B cell (primary cell): ENCODE results near the gene WBP1L. TPM values are rescaled to one million over a fixed set of nuclear protein-coding genes. Genes with fewer than 3 reads are reported as not detected.

Experiments
- ATAC-seq: fragments of 200-7000 bp; cut with Tn5 transposase; one replicate; pipeline ENCODE4 v1.10.0; 2021; ENCODE audit warnings: low read depth, mild to moderate bottlenecking, moderate number of reproducible peaks, moderate library complexity
- CTCF ChIA-PET: fragments of 350-600 bp; sonication (Branson Sonifier 250); formaldehyde crosslinking; loops from one replicate; lab custom pipeline; 2021; ENCODE audit warnings: antibody characterized with exemption, inconsistent platforms; lab: Charles Lee
- POLR2A ChIA-PET: fragments of 350-600 bp; sonication (Branson Sonifier 250); formaldehyde crosslinking; loops from one replicate; lab custom pipeline; 2021; ENCODE audit warnings: antibody characterized with exemption; lab: Charles Lee
- DNase-seq: peaks from one replicate; pipeline ENCODE4 v3.0.0; 2013
- H2AFZ ChIP-seq: 2 replicates; pipeline ENCODE4 v1.6.1; 2012; ENCODE audit warnings: mild to moderate bottlenecking, low read depth, low read length; ENCODE audit not compliant: insufficient read depth, poor library complexity, severe bottlenecking
- H3K27ac ChIP-seq, 2 donors: 1 replicate in 1 of 2; 2 replicates in 1 of 2; pipeline ENCODE4 v1.5.1; 2012 to 2013; ENCODE audit warnings: low read length in 2 of 2, mild to moderate bottlenecking in 2 of 2, moderate library complexity in 1 of 2
- H3K27me3 ChIP-seq, 4 experiments: fragments of 200-600 bp in 1 of 4; sonication (generic) in 1 of 4; replicated peaks in 1 of 4; 1 replicate in 2 of 4; 2 replicates in 2 of 4; pipeline versions ENCODE4 v1.6.1 to v1.7.0; 2013 to 2016; ENCODE audit warnings: low read length in 3 of 4, mild to moderate bottlenecking in 2 of 4, mixed read lengths in 1 of 4, moderate library complexity in 1 of 4; ENCODE audit not compliant: insufficient read depth in 4 of 4, control insufficient read depth in 3 of 4; ENCODE audit errors: control extremely low read depth in 1 of 4
- H3K36me3 ChIP-seq, 2 experiments: replicated peaks in 1 of 2; 1 replicate in 1 of 2; 2 replicates in 1 of 2; pipeline versions ENCODE4 v1.6.1 to v1.7.1; 2013; ENCODE audit warnings: low read length in 1 of 2; ENCODE audit not compliant: insufficient read depth in 2 of 2, control insufficient read depth in 1 of 2; ENCODE audit errors: control extremely low read depth in 1 of 2, extremely low read depth in 1 of 2
- H3K4me1 ChIP-seq, 2 donors: fragments of 200-600 bp in 1 of 2; sonication (generic) in 1 of 2; 1 replicate in 1 of 2; 2 replicates in 1 of 2; pipeline versions ENCODE4 v1.5.1 to v1.6.1; 2013 to 2017; ENCODE audit warnings: low read length in 2 of 2; ENCODE audit not compliant: control insufficient read depth in 2 of 2, insufficient read depth in 2 of 2
- H3K4me2 ChIP-seq: replicated peaks from 2 replicates; pipeline ENCODE3; 2012; ENCODE audit warnings: mild to moderate bottlenecking, low read depth, low read length; ENCODE audit not compliant: poor library complexity, severe bottlenecking
- H3K4me3 ChIP-seq, 5 experiments: fragments of 200-600 bp in 1 of 5; sonication (generic) in 1 of 5; 1 replicate in 3 of 5; 2 replicates in 2 of 5; pipeline versions ENCODE4 v1.5.1 to v1.7.0; 2011 to 2016; ENCODE audit warnings: low read length in 4 of 5, mild to moderate bottlenecking in 4 of 5, low read depth in 2 of 5, control low read depth in 1 of 5, moderate library complexity in 1 of 5; ENCODE audit not compliant: insufficient read depth in 1 of 5; ENCODE audit errors: control extremely low read depth in 1 of 5, extremely low read depth in 1 of 5
- H3K79me2 ChIP-seq: fragments of 200-600 bp; sonication (generic); one replicate; pipeline ENCODE4 v1.6.0; 2016; ENCODE audit warnings: low read length; ENCODE audit not compliant: control insufficient read depth, insufficient read depth
- H3K9ac ChIP-seq: fragments of 200-600 bp; sonication (generic); 2 replicates; pipeline ENCODE4 v1.6.1; 2017; ENCODE audit warnings: mild to moderate bottlenecking, low read length, moderate library complexity
- H3K9me3 ChIP-seq, 3 donors: one replicate each; pipeline versions ENCODE4 v1.6.1 to v1.7.1; 2013; ENCODE audit warnings: low read length in 2 of 3; ENCODE audit not compliant: control insufficient read depth in 2 of 3, insufficient read depth in 1 of 3; ENCODE audit errors: control extremely low read depth in 1 of 3
- H4K20me1 ChIP-seq: 2 replicates; pipeline ENCODE4 v1.6.0; 2012; ENCODE audit warnings: mild to moderate bottlenecking, low read length; ENCODE audit not compliant: insufficient read depth, control insufficient read depth, poor library complexity, severe bottlenecking
- H3K27ac Mint-ChIP-seq: one replicate; pipeline ENCODE4 v1.8.0; 2021; ENCODE audit warnings: mixed read lengths
- H3K27me3 Mint-ChIP-seq: one replicate; pipeline ENCODE4 v1.8.0; 2021; ENCODE audit warnings: mixed read lengths
- H3K4me1 Mint-ChIP-seq: one replicate; pipeline ENCODE4 v1.8.0; 2021; ENCODE audit warnings: mixed read lengths
- H3K4me3 Mint-ChIP-seq: one replicate; pipeline ENCODE4 v1.8.0; 2021; ENCODE audit warnings: mixed read lengths
- H3K9me3 Mint-ChIP-seq: one replicate; pipeline ENCODE4 v1.8.0; 2022; ENCODE audit warnings: mixed read lengths; ENCODE audit not compliant: insufficient read depth
- EZH2 ChIP-seq: IDR thresholded peaks from 2 replicates; pipeline ENCODE4 v1.6.1; 2012; ENCODE audit warnings: borderline replicate concordance, low read depth, mild to moderate bottlenecking, moderate library complexity, low read length; ENCODE audit not compliant: insufficient read depth, poor library complexity, severe bottlenecking
- WGBS: methylation state at CpG from one replicate; pipeline ENCODE4 v1.1.5; 2013; ENCODE audit warnings: missing lambda C conversion rate; ENCODE audit not compliant: insufficient coverage; 5-methylcytosine and 5-hydroxymethylcytosine counted together
- intact Hi-C: fragments of 100-400 bp; cut with micrococcal nuclease; formaldehyde crosslinking; loops from one replicate; pipeline ENCODE4 v1.10.0; 2022
- polyA plus RNA-seq: library from polyadenylated mRNA; depleted of rRNA; stranded (reverse); fragments of >200 nt; gene quantifications from 2 replicates; pipeline ENCODE4 v1.2.3, GENCODE V29; 2012
- total RNA-seq, 2 donors: library from RNA; stranded (reverse); fragments of 120-200 nt in 1 of 2; gene quantifications; 1 replicate in 1 of 2; 2 replicates in 1 of 2; pipeline versions ENCODE4 v1.2.3 to v1.2.4, GENCODE V29; 2013 to 2022
- TF ChIP-seq, protein P1 (sequence below): fragments of 200-600 bp; IDR thresholded peaks from one replicate; pipeline ENCODE4 v1.8.0; 2022; ENCODE audit warnings: antibody characterized with exemption, mild to moderate bottlenecking

Gene WBP1L
- total and polyA plus RNA-seq, 2 donors (not counting 1 experiment from before 2014, with no cell fraction given): 14.3 to 43.2 TPM

DNA sequence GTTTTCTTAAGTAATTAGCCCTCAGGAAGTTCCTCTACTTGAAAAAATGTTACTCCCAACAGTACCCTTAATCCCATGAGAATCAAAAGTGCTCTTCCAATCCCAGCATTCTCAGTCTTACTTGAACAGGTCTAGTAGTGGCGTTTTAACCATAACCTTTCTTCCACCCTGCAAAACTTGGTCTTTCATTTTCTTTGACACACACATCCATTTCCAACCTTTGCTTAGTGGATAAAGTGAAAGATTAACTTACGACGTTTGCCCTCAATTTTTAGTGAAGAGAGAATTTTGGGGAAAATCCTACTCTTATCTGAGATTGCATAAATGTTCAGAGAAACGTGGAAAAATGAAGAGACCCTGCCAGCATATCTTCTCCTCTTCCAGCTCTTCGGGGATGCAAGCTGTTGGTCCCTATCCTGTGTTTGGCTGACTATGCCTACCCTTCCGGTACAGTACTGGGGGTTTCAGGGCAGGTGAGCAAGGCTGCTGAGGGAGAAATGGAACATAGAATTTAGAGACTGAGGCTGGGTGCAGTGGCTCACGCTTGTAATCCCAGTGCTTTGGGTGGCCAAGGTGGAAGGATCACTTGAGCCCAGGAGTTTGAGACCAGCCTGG, 18.8 kb downstream of the WBP1L start:
- intact Hi-C loops: no loop called here
- no peak overlapping the region for H3K27ac Mint-ChIP-seq
- peaks cover 23% of the 10 kb centered on the region for H3K4me1 Mint-ChIP-seq
- Histone ChIP-seq H3K36me3 (peaks cover 0 to 19% of the 10 kb centered on the region in 2 experiments), H3K79me2 (peaks cover 92% of the 10 kb centered on the region), H3K4me3 (no peak overlapping the region), H3K4me2 (no peak overlapping the region), H3K27me3 (no peaks in the 10 kb centered on the region), H3K9ac (no peak overlapping the region), H3K9me3 (peaks cover 0 to 2% (median 0%) of the 10 kb centered on the region in 3 donors), H4K20me1 (peaks cover 82% of the 10 kb centered on the region), H3K27ac (no peak overlapping the region), H2AFZ (no peak overlapping the region), H3K4me1 (peaks cover 0 to 4% of the 10 kb centered on the region in 2 donors)
- ATAC-seq (no peak), DNase-seq (no peak)
- ChIA-PET POLR2A (no interaction called here), CTCF (interaction anchor here (0.7 kb wide), 1 partner anchor 107 kb away, joined by 3 read pairs; no protein-coding TSS in a partner anchor)
- no peaks in the 10 kb centered on the region for H3K9me3 Mint-ChIP-seq
- TF ChIP-seq EZH2: no peak
- TF ChIP-seq, protein P1, sequence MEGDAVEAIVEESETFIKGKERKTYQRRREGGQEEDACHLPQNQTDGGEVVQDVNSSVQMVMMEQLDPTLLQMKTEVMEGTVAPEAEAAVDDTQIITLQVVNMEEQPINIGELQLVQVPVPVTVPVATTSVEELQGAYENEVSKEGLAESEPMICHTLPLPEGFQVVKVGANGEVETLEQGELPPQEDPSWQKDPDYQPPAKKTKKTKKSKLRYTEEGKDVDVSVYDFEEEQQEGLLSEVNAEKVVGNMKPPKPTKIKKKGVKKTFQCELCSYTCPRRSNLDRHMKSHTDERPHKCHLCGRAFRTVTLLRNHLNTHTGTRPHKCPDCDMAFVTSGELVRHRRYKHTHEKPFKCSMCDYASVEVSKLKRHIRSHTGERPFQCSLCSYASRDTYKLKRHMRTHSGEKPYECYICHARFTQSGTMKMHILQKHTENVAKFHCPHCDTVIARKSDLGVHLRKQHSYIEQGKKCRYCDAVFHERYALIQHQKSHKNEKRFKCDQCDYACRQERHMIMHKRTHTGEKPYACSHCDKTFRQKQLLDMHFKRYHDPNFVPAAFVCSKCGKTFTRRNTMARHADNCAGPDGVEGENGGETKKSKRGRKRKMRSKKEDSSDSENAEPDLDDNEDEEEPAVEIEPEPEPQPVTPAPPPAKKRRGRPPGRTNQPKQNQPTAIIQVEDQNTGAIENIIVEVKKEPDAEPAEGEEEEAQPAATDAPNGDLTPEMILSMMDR: no peak
- 100% methylated on average over 3 of the region's 7 CpGs for WGBS
- H3K27me3 Mint-ChIP-seq: no peaks in the 10 kb centered on the region
- H3K4me3 Mint-ChIP-seq: no peak overlapping the region

DNA sequence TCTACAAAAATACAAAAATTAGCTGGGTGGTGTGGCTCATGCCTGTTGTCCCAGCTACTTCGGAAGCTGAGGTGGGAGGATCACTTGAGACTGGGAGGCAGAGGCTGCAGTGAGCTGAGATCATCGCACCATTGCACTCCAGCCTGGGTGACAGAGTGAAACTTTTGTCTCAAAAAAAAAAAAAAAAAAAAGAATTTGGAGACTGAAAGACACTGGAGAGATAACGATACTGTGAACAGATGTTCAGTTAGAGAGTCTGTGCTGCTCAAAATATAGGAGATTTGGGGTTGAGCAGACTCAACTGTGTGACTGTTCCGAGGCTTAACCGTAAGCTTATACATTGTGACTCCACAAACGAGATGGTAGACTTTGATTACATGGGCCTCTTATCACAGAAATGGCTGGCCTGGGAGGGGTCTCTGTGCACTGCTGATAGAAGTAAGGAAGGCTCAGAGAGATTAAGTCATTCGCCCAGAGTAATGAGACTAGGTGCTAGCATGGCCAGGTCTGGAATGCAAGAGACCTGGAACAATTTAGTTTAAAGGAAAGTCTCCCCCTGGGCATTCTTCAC, 19.4 kb downstream of the WBP1L start:
- no peak overlapping the region for H3K4me3 Mint-ChIP-seq
- Histone ChIP-seq H2AFZ (no peak overlapping the region), H3K36me3 (peaks cover 0 to 19% of the 10 kb centered on the region in 2 experiments), H3K27ac (no peak overlapping the region), H4K20me1 (peaks cover 83% of the 10 kb centered on the region), H3K79me2 (peaks cover 92% of the 10 kb centered on the region), H3K9me3 (peaks cover 0 to 2% (median 0%) of the 10 kb centered on the region in 3 donors), H3K4me3 (no peak overlapping the region), H3K4me1 (peaks cover 0 to 5% of the 10 kb centered on the region in 2 donors), H3K27me3 (no peaks in the 10 kb centered on the region), H3K9ac (no peak overlapping the region), H3K4me2 (no peak overlapping the region)
- CTCF ChIA-PET: interaction anchor here (0.7 kb wide), 1 partner anchor 107 kb away, joined by 3 read pairs; no protein-coding TSS in a partner anchor
- peaks cover 26% of the 10 kb centered on the region for H3K4me1 Mint-ChIP-seq
- no peaks in the 10 kb centered on the region for H3K27me3 Mint-ChIP-seq
- H3K27ac Mint-ChIP-seq: no peak overlapping the region
- WGBS: 96% methylated on average over 7 of the region's 7 CpGs
- TF ChIP-seq, protein P1: no peak
- TF ChIP-seq EZH2: no peak
- ATAC-seq: no peak
- POLR2A ChIA-PET: no interaction called here
- intact Hi-C loops: no loop called here
- no peaks in the 10 kb centered on the region for H3K9me3 Mint-ChIP-seq
- no peak for DNase-seq
